Activated T-cell treated with anti-CD3 and anti-CD28 coated beads for 4 hours (primary cell): ENCODE data around the gene PRKCA.
"Not testable (repeated sequence)": the region's sequence is repeated elsewhere in the genome, so short reads cannot be mapped to it uniquely, and the experiment has no call there.

ENCODE experiments used
- DNase-seq: peaks from one replicate; pipeline ENCODE4 v3.0.0-alpha.2; 2020

Gene PRKCA

DNA sequence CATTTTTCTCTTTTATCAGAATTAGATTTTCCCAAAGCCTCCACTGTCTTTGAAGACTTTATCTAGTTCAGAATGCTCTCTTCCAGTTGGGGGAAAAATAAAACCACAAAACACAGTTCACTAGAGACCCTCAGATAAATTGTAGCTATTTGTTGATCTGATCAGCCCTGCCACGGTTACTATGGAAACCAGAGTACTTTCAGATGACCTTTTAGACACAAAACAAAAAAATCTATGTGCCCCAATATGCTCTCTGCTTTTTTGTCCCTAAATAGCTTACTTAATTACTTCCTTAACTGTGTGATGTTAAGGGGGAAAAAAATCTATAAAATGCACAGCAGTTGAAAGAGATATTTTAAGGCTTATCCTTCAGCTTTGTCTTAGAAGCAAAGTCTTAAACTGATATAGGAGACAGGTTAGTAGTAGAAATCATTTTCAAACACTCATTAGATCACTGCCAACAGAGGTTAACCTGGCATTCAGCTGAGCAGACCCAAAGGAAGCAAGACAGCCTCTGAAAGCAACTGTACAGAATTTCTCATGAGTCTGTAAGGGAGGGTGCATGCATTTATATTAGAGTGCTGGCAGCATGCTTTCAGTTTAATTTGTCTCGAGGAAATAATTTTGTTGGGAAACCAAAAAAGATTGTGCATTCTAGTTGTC is 402.6 kb downstream of the PRKCA start:
- no peak for DNase-seq

GRCh38 chr17:66706851-66707450 is 404.5 kb downstream of the PRKCA start:
- DNase-seq, result no peak

DNA sequence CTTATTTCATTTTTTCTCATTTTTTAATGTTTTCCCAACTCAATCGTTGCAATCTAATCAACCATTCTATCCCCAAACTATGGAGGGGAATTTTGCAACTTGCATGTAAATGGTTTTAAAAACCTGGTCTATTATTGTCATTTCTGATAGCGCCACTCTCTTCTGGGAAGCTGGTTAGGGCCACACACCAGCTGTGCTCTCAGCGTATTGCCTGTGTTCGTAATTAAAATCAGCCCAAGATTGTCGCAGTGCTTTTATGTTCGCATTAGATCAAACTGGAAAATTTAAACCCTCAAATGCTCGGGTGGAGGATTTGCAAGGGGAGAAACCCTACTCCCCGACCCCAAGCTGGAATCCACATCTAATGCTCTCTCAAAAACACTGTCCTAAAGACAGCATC is 409.0 kb downstream of the PRKCA start:
- DNase-seq, result no peak

DNA sequence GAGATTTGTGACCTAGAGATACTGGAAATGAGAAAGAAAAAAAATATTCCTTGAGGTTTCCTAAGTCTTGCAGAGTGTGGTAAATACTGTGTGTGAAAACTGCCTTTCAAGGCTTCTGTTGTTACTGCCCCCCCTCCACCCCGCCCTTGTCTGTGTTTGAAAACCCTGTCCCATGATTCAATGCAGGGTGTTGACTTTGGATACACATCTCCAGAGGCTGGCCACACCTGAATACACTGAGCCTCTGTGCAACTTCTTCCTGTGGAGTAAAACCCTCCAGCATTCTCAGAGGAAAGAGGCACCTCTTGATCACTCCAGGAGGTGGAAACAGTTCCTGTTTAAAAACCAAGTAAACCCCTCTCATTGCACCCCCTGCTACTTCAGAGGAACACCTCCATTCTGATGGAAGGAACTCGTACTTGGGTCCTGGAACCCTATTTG is 409.5 kb downstream of the PRKCA start:
- no peak for DNase-seq

GRCh38 chr17:66712453-66712852 is 410.0 kb downstream of the PRKCA start:
- DNase-seq, result no peak

- DNase-seq, result not testable (repeated sequence)
Observed at GRCh38 chr17:66713021-66713532, 410.7 kb downstream of the PRKCA start.

GRCh38 chr17:66713533-66714042 is 411.2 kb downstream of the PRKCA start:
- DNase-seq, result no peak

GRCh38 chr17:66714046-66715023 is 411.9 kb downstream of the PRKCA start:
- no peak for DNase-seq

GRCh38 chr17:66715076-66715675 is 412.8 kb downstream of the PRKCA start:
- no peak for DNase-seq

- no peak for DNase-seq
Observed at GRCh38 chr17:66715745-66716156, 413.3 kb downstream of the PRKCA start.

DNA sequence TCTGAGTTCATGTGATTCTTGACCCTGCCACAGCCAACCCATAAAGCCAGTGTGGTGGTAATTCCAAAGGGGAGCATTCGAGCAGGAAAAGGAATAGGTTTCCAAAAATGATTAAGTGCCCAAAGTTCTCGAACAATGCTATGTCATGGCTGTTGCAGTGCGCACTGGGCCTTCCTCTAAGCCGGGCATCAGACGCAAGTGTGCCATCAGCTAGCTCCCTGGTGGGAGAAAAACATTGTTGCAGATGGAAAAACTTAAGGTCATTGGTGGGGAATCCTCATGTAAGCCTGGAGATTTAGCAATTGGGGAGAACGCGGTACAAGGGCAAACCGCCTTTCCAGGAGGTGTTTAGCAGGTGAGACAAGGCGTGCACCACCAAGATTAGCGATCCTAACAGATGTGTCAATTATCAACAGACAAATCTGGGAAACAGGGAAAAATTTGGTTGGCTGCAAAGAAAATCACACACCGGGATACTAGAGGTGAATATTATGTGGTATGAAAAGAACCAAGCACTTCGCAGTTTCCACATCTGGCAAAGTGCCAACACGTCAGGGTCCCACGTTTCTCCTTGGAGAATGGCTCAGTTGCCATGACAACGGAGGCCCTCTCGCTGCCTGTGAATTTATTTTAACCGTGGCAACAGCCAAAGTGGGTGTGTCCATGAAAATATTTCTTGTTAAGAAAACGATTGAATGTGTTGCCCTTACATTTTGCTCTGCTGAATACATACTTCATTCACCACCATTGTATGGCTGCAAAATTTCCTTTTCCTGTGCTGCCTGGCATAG is 414.0 kb downstream of the PRKCA start:
- DNase-seq, result no peak

DNA sequence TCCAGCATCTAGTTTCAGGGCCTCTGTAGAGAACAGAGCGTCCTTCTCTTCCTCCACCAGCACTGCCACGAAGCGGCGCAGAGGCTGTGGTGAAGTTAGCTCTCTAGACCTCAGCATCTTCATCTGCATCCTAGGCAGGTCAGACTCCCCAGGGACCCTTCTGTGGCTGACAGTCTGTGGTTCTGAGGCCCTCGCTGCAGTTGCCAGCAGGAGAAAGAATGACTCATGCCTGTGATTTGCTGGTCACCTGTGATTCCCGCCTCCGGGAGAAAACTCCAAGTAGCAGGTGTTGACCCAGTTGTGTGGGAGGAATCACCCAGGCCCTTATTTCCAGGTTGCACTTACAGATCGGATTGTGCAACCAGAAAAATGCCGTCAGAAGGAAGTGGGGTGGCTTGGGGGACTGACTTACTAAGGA is 415.2 kb downstream of the PRKCA start:
- no peak for DNase-seq

GRCh38 chr17:66720027-66720426 is 417.6 kb downstream of the PRKCA start:
- no peak for DNase-seq

GRCh38 chr17:66720567-66720966 is 418.2 kb downstream of the PRKCA start:
- DNase-seq, result no peak

DNA sequence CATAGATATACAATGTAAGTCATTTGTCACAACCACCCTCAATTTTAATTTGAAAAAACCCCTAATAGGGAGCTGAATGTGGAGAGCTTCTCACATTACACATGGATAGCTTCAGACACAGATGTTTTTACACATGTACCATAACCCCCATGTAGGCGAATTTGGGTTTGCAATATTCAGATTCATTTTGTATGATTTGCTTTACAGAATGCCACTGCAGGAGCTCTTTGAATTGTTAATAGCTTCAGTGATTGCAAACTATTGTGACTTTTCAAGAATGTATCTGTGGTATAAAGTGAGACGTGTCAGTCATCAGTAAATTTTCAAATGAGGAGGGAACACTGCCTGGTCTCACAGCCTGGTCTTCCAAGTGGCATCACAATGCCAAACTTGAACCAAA is 419.9 kb downstream of the PRKCA start:
- no peak for DNase-seq

DNA sequence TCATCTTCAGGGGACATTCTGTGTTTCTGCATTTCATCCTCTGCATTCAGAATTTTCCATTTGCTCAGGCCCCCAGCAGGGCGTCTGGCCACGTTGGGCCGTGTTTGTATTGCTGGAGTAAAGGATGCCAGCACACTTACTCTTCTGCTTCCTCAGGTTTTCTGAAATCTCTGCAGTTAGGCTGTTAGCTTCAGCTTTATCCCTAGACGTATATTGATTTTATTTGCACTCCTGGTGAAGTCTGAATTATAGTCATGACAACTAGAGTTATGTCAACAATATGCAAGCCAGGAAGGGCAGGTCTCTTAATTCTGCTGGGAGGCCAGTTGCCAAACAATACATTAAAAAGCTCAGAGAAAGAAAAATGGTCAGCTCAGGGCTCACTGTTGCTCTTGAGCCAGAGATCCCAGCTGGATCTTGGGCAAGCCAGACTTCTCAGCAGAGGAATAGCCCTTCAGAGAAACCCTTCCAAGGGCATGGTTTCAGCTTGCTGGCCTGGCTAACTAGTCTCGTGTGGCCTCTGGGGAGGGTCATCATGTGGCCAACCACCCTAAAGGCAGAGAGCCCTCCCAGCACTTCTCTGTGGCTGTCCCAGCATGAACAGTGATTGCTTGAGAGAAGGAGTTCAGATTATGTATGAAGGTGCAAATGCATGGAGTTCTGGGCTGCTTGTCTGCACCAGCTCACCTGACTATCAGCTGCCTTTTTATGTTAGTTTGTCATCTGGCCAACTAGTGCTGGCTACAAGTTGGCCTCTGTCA is 422.3 kb downstream of the PRKCA start:
- DNase-seq, result no peak

- not testable (repeated sequence) for DNase-seq
Observed at GRCh38 chr17:66725438-66725837, 423.0 kb downstream of the PRKCA start.

DNA sequence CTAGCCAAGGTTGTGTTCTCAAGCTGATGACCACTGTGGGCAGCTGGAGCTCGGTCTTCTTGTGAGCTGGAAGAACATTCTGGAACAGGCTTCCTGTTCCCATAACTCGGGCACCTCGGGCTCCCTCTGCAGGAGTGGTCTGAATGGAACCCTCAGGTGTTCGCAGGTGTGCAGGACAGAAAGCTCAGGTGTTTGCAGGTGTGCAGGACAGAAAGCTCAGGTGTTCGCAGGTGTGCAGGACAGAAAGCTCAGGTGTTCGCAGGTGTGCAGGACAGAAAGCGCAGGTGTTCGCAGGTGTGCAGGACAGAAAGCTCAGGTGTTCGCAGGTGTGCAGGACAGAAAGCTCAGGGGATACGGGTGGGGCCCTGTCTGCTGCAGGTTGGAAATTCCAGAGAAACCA is 423.5 kb downstream of the PRKCA start:
- no peak for DNase-seq

GRCh38 chr17:66726371-66726770 is 424.0 kb downstream of the PRKCA start:
- DNase-seq, result no peak

DNA sequence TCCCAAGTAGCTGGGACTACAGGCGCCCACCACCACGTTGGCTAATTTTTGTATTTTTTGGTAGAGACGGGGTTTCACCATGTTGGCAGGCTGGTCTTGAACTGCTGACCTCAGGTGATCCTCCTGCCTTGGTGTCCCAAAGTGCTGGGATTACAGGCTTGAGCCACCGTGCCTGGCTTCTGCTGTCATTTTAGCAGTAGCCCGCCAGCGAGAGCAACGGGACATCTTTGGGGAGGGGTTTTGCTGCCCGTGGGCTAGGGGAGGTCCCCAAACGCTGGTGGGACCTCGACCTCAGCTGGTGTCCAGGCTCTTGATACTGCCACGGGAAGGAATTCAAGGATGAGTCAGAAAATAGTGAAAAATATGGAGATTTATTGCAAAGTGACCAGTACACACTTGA is 424.4 kb downstream of the PRKCA start:
- DNase-seq, result no peak
